Ectodermal cell (in vitro differentiated cells): ENCODE results near the gene PRKCZ.

Experiments used
- H3K27ac ChIP-seq: 2 replicates; pipeline ENCODE4 v1.7.0; 2013; ENCODE audit warnings: mild to moderate bottlenecking, low read depth, low read length; ENCODE audit not compliant: insufficient read depth, poor library complexity, severe bottlenecking
- H3K27me3 ChIP-seq: 2 replicates; pipeline ENCODE4 v1.7.0; 2013; ENCODE audit warnings: mild to moderate bottlenecking, low read length; ENCODE audit not compliant: insufficient read depth, control insufficient read depth, poor library complexity, severe bottlenecking
- H3K36me3 ChIP-seq: one replicate; pipeline ENCODE4 v1.7.0; 2013; ENCODE audit warnings: low read length; ENCODE audit not compliant: control insufficient read depth, insufficient read depth
- H3K4me1 ChIP-seq: one replicate; pipeline ENCODE4 v1.7.0; 2013; ENCODE audit warnings: low read length; ENCODE audit not compliant: control insufficient read depth, insufficient read depth
- H3K4me3 ChIP-seq: 2 replicates; pipeline ENCODE4 v1.7.0; 2013; ENCODE audit warnings: low read depth, low read length, control low read depth; ENCODE audit not compliant: insufficient read depth
- H3K9me3 ChIP-seq: 2 replicates; pipeline ENCODE4 v1.7.0; 2013; ENCODE audit warnings: mild to moderate bottlenecking, low read length, moderate library complexity; ENCODE audit not compliant: control insufficient read depth
- WGBS, 2 experiments: methylation state at CpG; one replicate each; pipeline ENCODE4 v1.1.7; 2013; ENCODE audit warnings: missing lambda C conversion rate in 2 of 2; 5-methylcytosine and 5-hydroxymethylcytosine counted together

PRKCZ gene

GRCh38 chr1:2102753-2103152, 52.5 kb downstream of the PRKCZ start:
- no peaks in the 10 kb centered on the region for H3K36me3 ChIP-seq
- no peak overlapping the region for H3K27ac ChIP-seq
- no peaks in the 10 kb centered on the region for H3K9me3 ChIP-seq
- H3K27me3 ChIP-seq, result no peaks in the 10 kb centered on the region
- H3K4me1 ChIP-seq, result peaks cover 13% of the 10 kb centered on the region
- H3K4me3 ChIP-seq, result no peak overlapping the region
- 93 to 95% methylated on average over 12 of the region's 12 CpGs for WGBS, 2 experiments

GRCh38 chr1:2103266-2103900, 53.2 kb downstream of the PRKCZ start:
- no peaks in the 10 kb centered on the region for H3K9me3 ChIP-seq
- peaks cover 13% of the 10 kb centered on the region for H3K4me1 ChIP-seq
- H3K36me3 ChIP-seq, result no peaks in the 10 kb centered on the region
- no peak overlapping the region for H3K4me3 ChIP-seq
- H3K27ac ChIP-seq, result no peak overlapping the region
- WGBS, 2 experiments, result 95 to 97% methylated on average over 25 of the region's 25 CpGs
- H3K27me3 ChIP-seq, result no peaks in the 10 kb centered on the region

GRCh38 chr1:2103901-2104590, 53.8 kb downstream of the PRKCZ start:
- H3K4me1 ChIP-seq, result peaks cover 13% of the 10 kb centered on the region
- no peaks in the 10 kb centered on the region for H3K36me3 ChIP-seq
- no peak overlapping the region for H3K4me3 ChIP-seq
- no peaks in the 10 kb centered on the region for H3K9me3 ChIP-seq
- no peak overlapping the region for H3K27ac ChIP-seq
- WGBS, 2 experiments, result 80 to 81% methylated on average over 22 of the region's 22 CpGs
- H3K27me3 ChIP-seq, result no peaks in the 10 kb centered on the region

GRCh38 chr1:2104621-2105427, 54.6 kb downstream of the PRKCZ start:
- 70 to 72% methylated on average over 32 of the region's 32 CpGs for WGBS, 2 experiments
- Histone ChIP-seq H3K27ac (no peak overlapping the region), H3K27me3 (no peaks in the 10 kb centered on the region)

GRCh38 chr1:2105781-2106524, 55.7 kb downstream of the PRKCZ start:
- H3K4me1 ChIP-seq, result peaks cover 6% of the 10 kb centered on the region
- 93 to 94% methylated on average over 19 of the region's 19 CpGs for WGBS, 2 experiments
- H3K27ac ChIP-seq, result no peak overlapping the region
- no peaks in the 10 kb centered on the region for H3K36me3 ChIP-seq
- H3K4me3 ChIP-seq, result no peak overlapping the region
- no peaks in the 10 kb centered on the region for H3K27me3 ChIP-seq
- H3K9me3 ChIP-seq, result no peaks in the 10 kb centered on the region

More at GRCh38 chr1:2104621-2105427, 54.6 kb downstream of the PRKCZ start:
- no peaks in the 10 kb centered on the region for H3K36me3 ChIP-seq
- peaks cover 10% of the 10 kb centered on the region for H3K4me1 ChIP-seq
- no peaks in the 10 kb centered on the region for H3K9me3 ChIP-seq
- H3K4me3 ChIP-seq, result no peak overlapping the region

GRCh38 chr1:2106659-2107405, 56.6 kb downstream of the PRKCZ start:
- Histone ChIP-seq H3K9me3 (no peaks in the 10 kb centered on the region), H3K27ac (no peak overlapping the region), H3K36me3 (no peaks in the 10 kb centered on the region), H3K4me3 (no peak overlapping the region), H3K4me1 (peaks cover 11% of the 10 kb centered on the region), H3K27me3 (no peaks in the 10 kb centered on the region)
- 85 to 86% methylated on average over 37 of the region's 37 CpGs for WGBS, 2 experiments

- WGBS, 2 experiments, result 93 to 94% methylated on average over 23 of the region's 23 CpGs
- H3K27ac ChIP-seq, result no peak overlapping the region
- H3K9me3 ChIP-seq, result no peaks in the 10 kb centered on the region
- no peaks in the 10 kb centered on the region for H3K36me3 ChIP-seq
- peaks cover 11% of the 10 kb centered on the region for H3K4me1 ChIP-seq
- no peak overlapping the region for H3K4me3 ChIP-seq
- no peaks in the 10 kb centered on the region for H3K27me3 ChIP-seq
These were observed 57.5 kb downstream of the PRKCZ start for GRCh38 chr1:2107586-2108212.

- WGBS, 2 experiments, result 76% methylated on average over 33 of the region's 33 CpGs
- Histone ChIP-seq H3K36me3 (no peaks in the 10 kb centered on the region), H3K9me3 (no peaks in the 10 kb centered on the region), H3K4me1 (peaks cover 11% of the 10 kb centered on the region), H3K4me3 (no peak overlapping the region), H3K27ac (no peak overlapping the region), H3K27me3 (no peaks in the 10 kb centered on the region)
These were observed 58.1 kb downstream of the PRKCZ start for GRCh38 chr1:2108213-2108876.
